GM12892 (cell line): Measurements from ENCODE around the gene DNAH14.

Source experiments
- POLR2A ChIP-seq: IDR thresholded peaks from 2 replicates; pipeline ENCODE4 v1.6.1; 2011; ENCODE audit warnings: low read depth, low read length, control low read depth
- TAF1 ChIP-seq: IDR thresholded peaks from 2 replicates; pipeline ENCODE4 v1.6.1; 2011; ENCODE audit warnings: low read depth, mild to moderate bottlenecking, control low read depth, low read length, borderline replicate concordance

GRCh38 chr1:224880593-224881307 lies 48.7 kb upstream of the DNAH14 start:
- TF ChIP-seq POLR2A = no peak
- no peak for TF ChIP-seq TAF1
